HG03159 (cell line): Measurements from ENCODE around the gene HINT1.
"Not testable (repeated sequence)": the region's sequence is repeated elsewhere in the genome, so short reads cannot be mapped to it uniquely, and the experiment has no call there.

Source experiments
- ATAC-seq: cut with Tn5 transposase; IDR thresholded peaks from one replicate; pipeline ENCODE4 v1.9.1; 2021; ENCODE audit warnings: mild to moderate bottlenecking, moderate library complexity; ENCODE audit not compliant: unreplicated experiment

The HINT1 gene

DNA sequence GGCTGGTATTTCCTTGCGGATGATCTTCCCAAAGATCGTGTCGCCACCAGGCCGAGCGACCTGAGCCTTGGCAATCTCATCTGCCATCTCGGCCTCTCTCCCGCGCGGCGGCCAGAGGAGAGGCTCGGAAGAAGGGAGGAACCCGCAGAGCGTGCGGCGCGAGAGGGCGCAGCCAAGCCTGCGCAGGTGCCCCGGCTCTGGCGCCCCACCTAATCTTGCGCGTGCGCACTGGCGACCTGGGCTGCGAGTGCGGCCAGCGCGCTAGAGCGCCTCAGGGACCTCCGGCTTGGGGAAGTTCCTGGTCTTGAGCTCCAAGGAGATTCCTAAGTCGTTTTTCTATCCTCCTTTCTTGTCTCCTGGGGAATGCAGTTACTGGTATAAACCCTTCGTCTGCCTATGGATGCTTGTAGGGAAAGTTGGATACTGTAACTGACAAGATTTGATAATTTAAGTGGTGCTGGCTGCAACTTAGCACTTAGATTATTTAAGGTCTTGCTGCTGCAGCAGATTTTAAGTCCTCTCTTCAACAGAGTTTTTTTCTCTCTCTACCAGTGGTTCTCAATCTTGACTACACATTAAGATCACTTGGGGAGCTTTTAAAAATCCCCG lies at the start of gene HINT1:
TSS of gene HINT1 (minus strand) at position 138 of the 609 bp plus-strand sequence. CDS start at position 87, 51 bp downstream.
- peak; percentile 81 for ATAC-seq

DNA sequence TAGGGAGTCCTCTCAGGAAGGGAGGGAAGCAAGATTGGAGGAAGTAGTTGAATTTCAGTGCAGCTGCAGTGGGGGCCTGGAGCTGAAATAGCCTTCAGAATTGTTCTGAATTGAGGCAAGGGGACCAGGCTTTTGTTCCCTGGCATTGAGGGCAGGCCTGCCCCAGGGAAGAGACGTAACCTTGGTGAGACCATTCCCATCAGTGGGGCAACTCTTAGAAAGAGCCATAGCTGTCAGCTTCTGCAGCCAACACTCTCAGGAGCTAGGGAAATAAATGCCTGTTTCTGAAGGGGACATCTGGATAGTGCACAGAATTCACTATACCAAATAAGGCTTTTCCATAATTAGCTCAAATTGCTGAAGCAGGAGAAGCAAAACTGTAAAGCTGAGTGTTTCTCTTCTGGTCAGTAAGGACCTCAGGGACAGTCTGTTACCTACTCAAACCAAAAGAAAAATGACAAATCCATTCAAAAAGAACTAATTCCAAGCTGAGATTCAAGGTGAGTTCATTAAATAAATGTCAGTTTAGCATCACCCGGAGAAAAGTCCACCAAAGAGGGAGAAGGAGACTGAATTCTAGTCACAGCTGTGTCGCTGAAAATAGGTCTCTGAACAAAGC lies 49.7 kb upstream of the HINT1 start:
- no peak for ATAC-seq

DNA sequence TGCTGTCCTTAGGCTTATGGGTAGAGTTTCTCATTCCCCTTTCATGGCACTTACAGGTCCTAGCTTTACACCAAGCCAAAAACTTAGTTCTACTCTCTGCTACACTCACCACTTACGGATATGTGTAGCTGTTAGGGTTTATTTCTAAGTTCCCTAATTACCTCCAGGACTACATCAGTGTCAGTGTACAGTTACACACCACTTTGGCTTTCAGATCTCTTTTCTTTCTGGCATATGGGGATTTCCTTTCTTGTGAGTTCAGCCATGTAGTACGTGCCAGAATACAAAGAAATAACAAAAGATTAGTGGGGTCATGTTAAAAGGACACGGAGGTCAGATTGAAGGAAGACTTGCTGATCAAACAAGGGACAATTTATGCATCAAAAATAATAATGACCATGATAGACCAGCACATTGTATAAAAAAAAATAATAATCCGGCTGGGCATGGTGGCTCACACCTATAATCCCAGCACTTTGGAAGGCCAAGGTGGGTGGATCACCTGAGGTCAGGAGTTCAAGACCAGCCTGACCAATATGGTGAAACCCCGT lies 47.5 kb upstream of the HINT1 start:
- ATAC-seq = peak; percentile 24

DNA sequence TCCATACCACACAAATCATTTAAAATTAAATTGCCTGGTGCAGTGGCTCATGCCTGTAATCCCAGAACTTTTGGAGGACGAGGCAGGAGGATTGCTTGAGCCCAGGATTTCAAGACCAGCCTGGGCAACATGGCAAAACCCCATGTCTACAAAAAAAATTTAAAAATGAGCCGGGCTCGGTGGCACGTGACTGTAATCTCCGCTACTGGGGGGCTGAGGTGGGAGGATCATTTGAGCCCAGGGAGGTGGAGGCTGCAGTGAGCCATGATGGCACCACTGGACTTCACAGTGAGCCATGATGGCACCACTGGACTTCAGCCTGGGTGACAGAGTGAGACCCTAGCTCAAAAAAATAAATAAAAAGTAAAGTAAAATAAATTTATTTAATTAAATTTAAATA lies 46.6 kb upstream of the HINT1 start:
- no peak for ATAC-seq

DNA sequence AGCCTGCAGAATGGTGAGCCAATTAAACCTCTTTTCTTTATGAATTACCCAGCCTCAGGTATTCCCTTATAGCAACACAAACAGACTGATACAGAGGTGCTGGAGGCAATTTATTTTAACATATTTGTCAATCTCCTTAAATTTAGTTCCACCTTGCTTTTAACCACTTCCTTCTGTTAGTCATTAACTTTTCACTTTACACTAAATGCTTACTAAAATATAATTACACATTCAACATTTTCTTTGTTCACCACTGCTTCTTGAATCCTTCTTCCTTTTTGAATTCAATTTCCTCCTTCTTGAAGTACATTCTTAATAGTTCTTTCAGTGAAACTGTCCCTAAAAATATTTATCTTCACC lies 45.1 kb upstream of the HINT1 start:
- no peak for ATAC-seq

DNA sequence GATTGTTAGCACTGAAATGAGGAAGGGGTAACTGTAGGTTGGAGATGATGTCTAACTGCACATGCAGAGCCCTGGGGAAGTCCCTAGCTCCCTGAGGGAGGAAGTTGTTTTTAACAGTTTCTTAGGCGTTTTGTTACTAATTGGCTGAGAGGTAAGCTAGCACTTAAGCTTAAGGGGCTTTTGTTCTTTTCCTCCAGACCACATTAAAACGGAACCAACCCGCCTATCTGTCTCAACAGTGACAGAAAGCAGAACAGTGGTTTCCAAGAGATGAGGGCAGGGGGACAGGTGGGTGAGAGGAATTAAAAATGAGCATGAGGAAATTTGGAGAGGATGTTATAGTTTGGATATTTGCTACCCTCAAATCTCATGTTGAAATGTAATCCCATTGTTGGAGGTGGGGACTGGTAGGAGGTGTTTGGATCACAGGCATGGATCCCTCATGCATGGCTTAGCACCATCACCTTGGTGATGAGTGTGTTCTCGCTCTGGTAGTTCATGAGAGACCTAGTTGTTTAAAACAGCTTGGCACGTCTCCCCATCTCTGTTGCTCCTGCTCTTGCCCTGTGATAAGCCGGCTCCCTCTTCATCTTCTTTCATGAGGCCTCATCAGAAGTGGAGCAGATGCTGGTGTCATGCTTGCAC lies 44.6 kb upstream of the HINT1 start:
- ATAC-seq = peak; percentile 85

DNA sequence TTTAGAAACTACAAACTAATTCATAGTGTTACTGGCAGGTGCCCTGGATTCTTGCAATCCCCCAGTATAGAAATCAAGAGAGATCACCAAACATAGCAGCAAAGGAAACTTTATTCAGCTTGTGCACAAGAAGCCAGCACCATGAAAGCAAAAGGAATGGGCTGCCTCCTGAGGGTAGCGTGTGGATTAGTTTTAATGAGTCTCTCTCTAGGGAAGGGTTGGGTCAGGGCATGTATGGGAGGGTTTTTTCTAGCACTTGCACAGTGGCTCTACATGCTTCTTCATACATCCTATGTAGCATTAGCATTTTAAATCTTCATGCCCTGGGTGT lies 44.1 kb upstream of the HINT1 start:
- ATAC-seq = no peak

DNA sequence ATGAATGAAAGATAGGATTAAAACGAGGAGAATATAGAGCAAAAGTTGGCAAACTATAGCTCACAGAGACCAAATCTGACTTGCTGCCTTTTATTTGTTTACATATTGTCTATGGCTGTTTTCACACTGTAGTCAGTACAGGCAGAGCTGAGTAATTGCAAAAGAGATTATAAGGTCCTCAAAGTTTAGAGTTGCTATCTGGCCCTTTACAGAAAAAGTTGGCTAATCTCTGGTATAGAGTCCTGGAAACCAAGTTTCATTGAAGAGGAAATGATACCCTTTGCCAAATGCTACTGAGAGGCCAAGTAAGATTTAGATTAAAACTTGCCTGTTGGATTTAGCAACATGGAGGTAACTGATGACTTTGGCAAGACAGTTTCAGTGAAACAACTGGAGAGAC lies 41.7 kb upstream of the HINT1 start:
- no peak for ATAC-seq

DNA sequence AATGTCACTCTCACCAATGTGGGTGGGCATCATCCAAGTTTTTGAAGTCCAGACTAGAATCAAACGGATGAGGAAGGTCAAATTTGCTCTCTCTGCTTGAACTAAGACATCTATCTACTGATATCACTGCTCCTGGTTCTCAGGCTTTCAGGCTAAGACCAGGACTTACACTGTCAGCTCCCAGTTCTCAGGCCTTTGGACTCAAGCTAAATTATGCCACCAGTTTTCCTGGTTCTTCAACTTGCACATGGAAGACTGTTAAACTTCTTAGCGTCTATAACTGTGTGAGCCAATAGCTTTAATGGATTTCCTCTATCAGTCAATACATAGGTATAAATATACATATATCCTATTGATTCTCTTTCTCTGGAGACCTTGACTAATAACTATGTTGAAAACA lies 41.0 kb upstream of the HINT1 start:
- ATAC-seq = no peak

DNA sequence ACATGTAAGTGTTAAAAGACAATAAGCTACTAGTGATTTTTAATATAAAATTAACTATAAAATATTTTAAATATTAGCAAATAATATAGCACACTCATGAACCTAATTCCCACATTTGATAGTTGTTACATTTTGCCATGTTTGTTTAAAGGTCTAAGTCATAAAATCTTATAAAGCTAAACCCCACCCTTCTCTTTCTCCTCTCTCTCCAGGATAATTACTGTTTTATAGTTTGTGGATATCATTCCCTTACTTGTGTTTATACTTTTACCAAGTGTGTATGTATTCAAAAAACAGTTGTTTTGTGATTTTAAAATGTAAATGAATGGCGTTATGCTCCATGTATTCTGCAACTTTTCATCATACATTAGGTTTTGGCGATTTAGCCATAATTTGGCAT lies 39.9 kb upstream of the HINT1 start:
- no peak for ATAC-seq

DNA sequence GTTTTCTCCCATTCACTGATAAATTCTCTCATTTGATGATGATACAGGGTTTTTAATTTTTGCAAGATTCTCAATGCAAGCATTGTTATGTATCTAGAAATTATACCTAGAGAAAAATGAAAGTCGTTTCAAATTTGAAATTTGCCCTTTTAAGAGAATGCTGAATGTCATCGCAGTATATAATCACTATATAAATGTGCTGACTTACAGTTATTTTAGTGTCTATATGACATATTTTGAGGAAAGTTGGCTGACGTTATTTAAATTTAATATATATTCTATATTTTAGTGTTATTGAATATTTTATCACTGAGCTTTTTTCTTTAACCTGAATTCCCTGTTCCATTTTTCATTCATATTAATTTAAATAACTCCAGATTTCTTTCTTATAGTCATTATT lies 35.5 kb upstream of the HINT1 start:
- no peak for ATAC-seq

DNA sequence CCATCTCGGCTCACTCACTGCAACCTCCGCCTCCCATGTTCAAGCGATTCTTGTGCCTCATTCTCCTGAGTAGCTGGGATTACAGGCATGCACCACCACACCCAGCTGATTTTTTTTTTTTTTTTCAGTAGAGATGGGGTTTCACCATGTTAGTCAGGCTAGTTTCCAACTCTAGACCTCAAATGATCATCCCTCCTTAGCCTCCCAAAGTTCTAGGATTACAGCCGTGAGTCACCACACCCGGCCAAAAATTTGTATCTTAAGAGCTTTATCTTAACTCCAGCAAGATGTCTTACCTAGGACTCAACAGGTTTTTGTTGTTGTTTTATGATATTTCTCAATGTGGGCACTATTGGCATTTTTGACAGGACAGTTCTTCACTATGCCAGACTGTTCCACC lies 33.6 kb upstream of the HINT1 start:
- no peak for ATAC-seq

DNA sequence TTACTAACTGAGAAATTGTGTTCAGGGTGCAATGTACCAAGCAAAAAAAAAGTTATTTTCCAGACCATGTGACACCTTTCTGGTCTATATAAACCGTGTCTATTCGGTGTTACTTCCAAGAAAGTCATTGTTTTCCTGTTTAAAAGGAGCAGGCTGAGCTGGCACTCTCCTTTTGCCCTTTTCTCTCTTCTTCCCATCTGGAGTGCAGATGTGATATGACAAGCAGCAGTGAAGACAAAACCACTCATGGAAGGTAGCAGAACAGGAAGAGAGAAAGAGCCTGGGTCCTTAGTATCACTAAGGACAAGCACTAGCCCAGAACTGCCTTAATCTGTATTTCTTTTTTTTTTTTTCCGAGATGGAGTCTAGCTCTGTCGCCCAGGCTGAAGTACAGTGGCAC lies 31.3 kb upstream of the HINT1 start:
- ATAC-seq = no peak

DNA sequence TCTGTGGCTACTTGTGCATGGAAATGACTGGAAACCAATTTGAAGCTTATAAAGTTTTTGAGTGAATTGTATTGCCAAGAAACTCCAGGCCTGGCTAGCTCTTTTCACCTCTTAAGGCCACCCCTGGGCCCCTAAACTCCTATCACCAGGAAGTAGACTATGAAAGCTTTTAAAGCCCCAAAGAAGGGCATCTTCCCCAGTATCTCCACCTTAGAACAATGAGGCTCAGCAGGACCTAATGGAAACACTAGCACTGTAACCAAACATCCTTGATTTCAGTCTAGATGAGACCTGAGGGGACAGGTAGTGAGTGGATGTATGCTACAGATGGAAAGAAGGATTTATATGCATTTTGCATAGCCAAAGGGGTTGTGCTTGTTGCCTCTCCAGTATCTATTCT lies 30.6 kb upstream of the HINT1 start:
- no peak for ATAC-seq

DNA sequence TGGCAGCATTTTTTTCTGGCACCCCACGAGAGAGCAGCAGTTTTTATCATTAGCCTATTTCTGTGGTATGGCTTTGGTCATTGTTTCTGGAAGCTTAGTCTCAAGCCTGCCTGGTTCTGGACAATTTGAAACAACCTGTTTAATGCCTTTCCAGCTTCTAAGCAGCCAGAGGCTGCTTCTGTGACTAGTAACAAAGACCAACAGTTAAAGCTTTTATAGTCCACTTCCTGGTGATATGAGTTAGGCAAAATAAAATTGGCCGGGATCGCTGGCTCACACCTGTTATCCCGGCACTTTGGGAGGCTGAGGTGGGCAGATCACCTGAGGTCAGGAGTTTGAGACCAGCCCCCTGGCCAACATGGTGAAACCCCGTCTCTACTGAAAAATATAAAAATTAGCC lies 29.7 kb upstream of the HINT1 start:
- ATAC-seq = no peak

DNA sequence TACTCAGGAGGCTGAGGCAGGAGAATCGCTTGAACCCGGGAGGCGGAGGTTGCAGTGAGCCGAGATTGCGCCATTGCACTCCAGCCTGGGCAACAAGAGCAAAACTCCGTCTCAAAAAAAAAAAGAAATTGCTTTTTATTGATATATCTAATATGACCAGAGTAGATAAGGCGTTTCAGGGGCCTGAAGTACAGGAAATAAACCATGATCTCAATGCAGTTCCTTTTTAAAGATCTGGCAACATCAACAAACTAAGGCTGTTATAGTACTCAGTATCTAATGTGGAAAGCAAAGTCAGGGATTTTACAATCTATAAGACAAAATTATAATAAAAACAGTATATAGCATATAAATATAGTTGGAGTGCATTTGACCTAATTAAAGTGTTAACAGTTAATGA lies 28.8 kb upstream of the HINT1 start:
- ATAC-seq = not testable (repeated sequence)

DNA sequence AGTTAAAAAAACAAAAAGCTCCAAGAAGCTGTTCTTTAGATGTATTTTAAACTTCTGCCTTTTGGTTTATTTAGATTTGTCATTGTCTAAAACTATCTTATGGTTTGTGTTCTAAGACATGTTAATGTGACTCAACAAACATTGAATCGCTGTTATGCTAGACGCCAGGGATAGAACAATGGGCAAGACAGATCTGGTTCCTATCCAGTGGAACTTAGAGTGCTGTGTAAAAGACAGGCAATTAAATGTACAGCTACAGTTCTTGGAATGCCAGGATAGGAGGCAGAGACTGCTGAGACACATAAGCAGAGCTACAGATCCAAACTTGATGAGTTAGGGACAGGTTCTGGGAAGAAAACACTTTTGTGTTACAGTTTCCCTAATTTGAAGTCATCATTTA lies 28.1 kb upstream of the HINT1 start:
- ATAC-seq = no peak

DNA sequence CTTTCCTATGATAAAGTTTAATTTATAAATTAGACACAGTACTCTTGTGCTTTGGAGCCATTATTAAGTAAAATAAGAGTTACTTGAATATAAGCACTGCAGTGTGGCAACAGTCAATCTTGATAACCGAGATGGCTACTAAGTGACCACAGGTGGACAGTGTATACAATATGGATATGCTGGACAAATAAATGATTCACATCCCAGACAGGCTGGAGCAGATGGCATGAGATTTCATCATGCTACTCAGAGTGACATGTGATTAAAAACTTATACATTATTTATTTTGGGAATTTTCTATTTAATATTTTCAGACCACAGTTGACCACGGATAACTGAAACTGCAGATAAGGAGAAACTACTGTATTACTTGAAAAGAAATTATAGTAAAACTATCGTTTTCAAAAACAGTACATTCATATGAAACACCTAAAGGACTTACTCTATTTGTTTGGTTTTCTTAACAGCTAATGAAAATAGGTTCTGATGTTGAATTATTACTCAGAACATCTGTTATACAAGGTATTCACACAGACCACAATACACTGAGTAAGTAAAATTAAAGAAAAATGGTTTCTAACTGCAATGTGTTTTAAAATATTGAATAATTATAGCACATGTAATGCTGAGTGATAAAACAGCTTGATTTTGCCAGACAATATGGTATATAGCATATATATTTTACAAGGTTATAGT lies 21.7 kb upstream of the HINT1 start:
- no peak for ATAC-seq

DNA sequence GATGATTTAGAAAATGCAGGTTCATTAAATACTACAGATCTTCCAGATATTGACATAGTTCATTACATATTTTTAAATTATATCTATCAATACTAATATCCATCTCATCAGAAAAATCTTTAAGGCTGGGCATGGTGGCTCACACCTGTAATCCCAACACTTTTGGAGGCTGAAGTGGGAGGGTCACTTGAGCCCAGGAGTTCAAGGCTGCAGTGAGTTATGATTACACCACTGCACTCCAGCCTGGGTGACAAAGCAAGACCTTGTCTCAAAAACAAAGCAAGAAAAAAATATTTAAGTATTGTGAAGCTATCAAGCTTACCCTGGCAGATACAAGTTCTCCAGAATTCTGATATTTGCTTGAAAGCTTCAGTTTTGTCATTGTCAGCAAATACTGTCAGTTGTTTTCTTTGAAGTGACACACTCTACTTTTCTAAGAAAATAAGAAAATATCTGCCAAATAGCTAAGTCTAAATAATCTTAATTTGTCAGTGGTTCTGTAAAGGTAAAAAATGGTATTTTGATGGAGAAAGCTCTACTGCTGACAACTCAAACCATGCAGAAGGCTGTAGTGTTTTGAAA lies 20.6 kb upstream of the HINT1 start:
- no peak for ATAC-seq

DNA sequence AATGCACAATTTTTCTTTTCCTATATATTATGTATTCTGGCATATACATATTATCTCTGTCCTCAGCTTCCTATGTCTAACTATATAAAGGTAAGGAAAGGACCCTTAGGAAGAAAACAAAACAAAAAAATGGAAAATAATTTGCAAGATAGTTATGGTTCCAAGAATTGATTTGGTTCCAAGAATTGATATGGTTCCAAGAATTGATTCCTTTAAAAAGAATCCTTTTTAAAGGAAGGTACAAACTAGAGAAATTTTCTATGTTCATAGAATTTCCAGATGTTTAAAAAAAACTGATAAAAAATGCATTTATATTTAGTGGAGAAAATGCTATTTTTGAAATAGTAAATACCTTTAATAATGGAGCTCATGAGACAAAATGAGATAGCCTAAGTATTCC lies 17.8 kb upstream of the HINT1 start:
- ATAC-seq = no peak

DNA sequence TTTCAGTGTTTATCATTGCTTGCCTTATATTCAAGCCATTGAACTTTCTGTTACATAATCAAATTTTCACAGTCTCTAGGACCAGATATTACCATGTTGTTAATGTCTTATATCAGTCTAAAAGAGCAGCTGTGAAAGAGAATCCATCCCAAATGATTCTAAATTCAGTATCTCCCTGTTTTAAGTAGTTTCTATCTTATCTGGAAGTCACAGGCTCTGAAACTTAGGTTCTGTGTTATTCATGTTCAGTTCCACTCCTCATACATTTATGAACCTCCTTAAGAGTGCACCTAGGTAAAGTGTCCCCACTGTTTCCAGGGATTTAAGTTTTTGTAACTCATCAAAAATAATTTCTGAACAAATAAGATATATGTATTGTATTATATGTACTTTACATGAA lies 15.4 kb upstream of the HINT1 start:
- ATAC-seq = no peak
